ENCODE data around the gene TM2D3. TPM values are rescaled to one million over a fixed set of nuclear protein-coding genes. Genes with fewer than 3 reads are reported as not detected.

Gene TM2D3
- total RNA-seq, 1 experiment from 2014 or later: 34.9 TPM

DNA sequence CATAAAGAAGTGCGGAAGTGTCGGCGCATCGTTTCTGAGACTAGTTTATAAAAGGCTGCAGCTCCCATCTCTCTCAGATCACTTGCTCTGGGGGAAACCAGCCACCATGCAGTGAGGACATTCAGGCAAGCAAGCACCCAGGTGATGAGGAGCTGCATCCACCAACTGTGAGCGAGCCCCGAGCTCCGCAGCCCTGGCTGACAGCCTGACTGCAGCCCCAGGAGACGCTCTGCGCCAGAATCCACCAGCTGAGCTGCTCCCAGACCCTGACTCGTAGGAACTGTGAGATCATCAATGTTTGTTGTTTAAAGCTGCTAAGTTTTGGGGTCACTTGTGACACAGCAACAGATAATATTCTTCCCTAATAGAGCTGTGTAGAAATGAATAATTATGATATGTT lies 5.0 kb upstream of the TM2D3 start:
- Histone ChIP-seq H4K20me1 (ENCODE audit: control insufficient read depth, insufficient read depth, insufficient read length) (no peaks in the 10 kb centered on the region), H3K9me3 (ENCODE audit: control insufficient read depth, low read depth, low read length) (no peaks in the 10 kb centered on the region), H3K4ac (ENCODE audit: low read depth, low read length) (no peak overlapping the region), H2BK12ac (ENCODE audit: insufficient read length, low read depth, low read length) (no peak overlapping the region), H2BK20ac (ENCODE audit: low read depth, low read length, poor library complexity, severe bottlenecking) (no peak overlapping the region), H3K27ac (ENCODE audit: insufficient read length, low read depth, low read length) (no peak overlapping the region), H3K79me2 (ENCODE audit: insufficient read depth, low read length) (no peaks in the 10 kb centered on the region), H2BK120ac (ENCODE audit: low read depth, low read length, poor library complexity, severe bottlenecking) (no peak overlapping the region), H2BK15ac (ENCODE audit: low read depth, low read length) (no peak overlapping the region), H3T11ph (ENCODE audit: low read length) (no peak overlapping the region), H3K23ac (ENCODE audit: insufficient read length, low read depth, low read length) (no peak overlapping the region), H3K4me2 (ENCODE audit: insufficient read depth, insufficient read length, low read length) (no peak overlapping the region), H4K8ac (replicated peaks; ENCODE audit: insufficient read length, low read depth, low read length) (no peak overlapping the region), H3K23me2 (ENCODE audit: insufficient read length, low read depth, low read length, poor library complexity, severe bottlenecking) (peaks cover 3% of the 10 kb centered on the region), H3K27me3 (ENCODE audit: insufficient read depth, low read length) (no peaks in the 10 kb centered on the region), H4K5ac (ENCODE audit: insufficient read length, low read depth, low read length) (no peak overlapping the region), H3K56ac (ENCODE audit: insufficient read length, low read depth, low read length) (no peak overlapping the region), H4K91ac (ENCODE audit: insufficient read length, low read depth, low read length) (no peak overlapping the region), H2AFZ (ENCODE audit: low read length) (no peak overlapping the region), H3K79me1 (ENCODE audit: insufficient read depth, low read depth, low read length, poor library complexity, severe bottlenecking) (no peaks in the 10 kb centered on the region), H3K4me1 (ENCODE audit: insufficient read depth, low read length) (no peaks in the 10 kb centered on the region), H2AK5ac (ENCODE audit: insufficient read length, low read length) (no peak overlapping the region), H2BK5ac (ENCODE audit: insufficient read length, low read length) (no peak overlapping the region), H3K18ac (ENCODE audit: insufficient read length, low read depth, low read length) (no peak overlapping the region), H3K9ac (ENCODE audit: extremely low read depth, insufficient read length, low read length) (no peak overlapping the region), H3K14ac (ENCODE audit: insufficient read depth, low read length) (no peak overlapping the region)
- no peak overlapping the region for H3K27ac Mint-ChIP-seq
- peaks cover 4% of the 10 kb centered on the region in 2 experiments for H3K4me1 Mint-ChIP-seq
- peaks cover 4 to 19% (median 9%) of the 10 kb centered on the region in 3 experiments; a peak in 5 of 7 replicates for H3K36me3 Mint-ChIP-seq (ENCODE audit: insufficient read depth in 1 of 3, low read depth in 3 of 3)
- TF ChIP-seq, protein P1, sequence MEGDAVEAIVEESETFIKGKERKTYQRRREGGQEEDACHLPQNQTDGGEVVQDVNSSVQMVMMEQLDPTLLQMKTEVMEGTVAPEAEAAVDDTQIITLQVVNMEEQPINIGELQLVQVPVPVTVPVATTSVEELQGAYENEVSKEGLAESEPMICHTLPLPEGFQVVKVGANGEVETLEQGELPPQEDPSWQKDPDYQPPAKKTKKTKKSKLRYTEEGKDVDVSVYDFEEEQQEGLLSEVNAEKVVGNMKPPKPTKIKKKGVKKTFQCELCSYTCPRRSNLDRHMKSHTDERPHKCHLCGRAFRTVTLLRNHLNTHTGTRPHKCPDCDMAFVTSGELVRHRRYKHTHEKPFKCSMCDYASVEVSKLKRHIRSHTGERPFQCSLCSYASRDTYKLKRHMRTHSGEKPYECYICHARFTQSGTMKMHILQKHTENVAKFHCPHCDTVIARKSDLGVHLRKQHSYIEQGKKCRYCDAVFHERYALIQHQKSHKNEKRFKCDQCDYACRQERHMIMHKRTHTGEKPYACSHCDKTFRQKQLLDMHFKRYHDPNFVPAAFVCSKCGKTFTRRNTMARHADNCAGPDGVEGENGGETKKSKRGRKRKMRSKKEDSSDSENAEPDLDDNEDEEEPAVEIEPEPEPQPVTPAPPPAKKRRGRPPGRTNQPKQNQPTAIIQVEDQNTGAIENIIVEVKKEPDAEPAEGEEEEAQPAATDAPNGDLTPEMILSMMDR (conservative IDR thresholded peaks at IDR 0.05): no peak
- no peak overlapping the region for H3K4me3 Mint-ChIP-seq
- no CpG with 5 or more reads among the region's 10 CpGs for WGBS (ENCODE audit: extremely low coverage, insufficient read length, low lambda C conversion rate)
- peaks cover 2 to 7% of the 10 kb centered on the region in 2 experiments; a peak in 3 of 5 replicates for H3K9me3 Mint-ChIP-seq
- no peaks in the 10 kb centered on the region for H3K27me3 Mint-ChIP-seq (ENCODE audit: low read depth)
- DNase-seq: no peak

Measured in H9 (cell line).